K562 (cell line): Measurements from ENCODE around the gene MLH1. TPM values are rescaled to one million over a fixed set of nuclear protein-coding genes. Genes with fewer than 3 reads are reported as not detected.

Experiments used
- BCLAF1 ChIP-seq, 2 experiments: fragments of 450-650 bp in 1 of 2; IDR thresholded peaks; 2 replicates each; pipeline ENCODE4 v1.6.1; 2011 to 2017; ENCODE audit warnings: low read depth in 2 of 2, antibody characterized with exemption in 1 of 2, borderline replicate concordance in 1 of 2, low read length in 1 of 2, mild to moderate bottlenecking in 1 of 2, mixed read lengths in 1 of 2; ENCODE audit not compliant: control insufficient read depth in 1 of 2
- CEBPG ChIP-seq, 3 experiments: fragments of 200-800 bp in 1 of 3; sonication (Bioruptor generic) in 1 of 3; sonication (generic) in 1 of 3; formaldehyde crosslinking in 1 of 3; IDR thresholded peaks in 2 of 3; conservative IDR thresholded peaks in 1 of 3; 2 replicates each; pipeline versions ENCODE4 v1.6.1 to v1.8.0; 2016 to 2022; ENCODE audit warnings: missing compliant biosample characterization in 2 of 3, missing genetic modification characterization in 2 of 3, mild to moderate bottlenecking in 1 of 3, missing genetic modification reagents in 1 of 3
- CREB1 ChIP-seq, 2 experiments: sonication (generic) in 1 of 2; formaldehyde crosslinking in 1 of 2; IDR thresholded peaks; 2 replicates each; pipeline versions ENCODE4 v1.6.1 to v1.8.0; 2012 to 2022; ENCODE audit warnings: inconsistent platforms in 1 of 2, mild to moderate bottlenecking in 1 of 2, missing genetic modification reagents in 1 of 2, moderate library complexity in 1 of 2
- EHMT2 ChIP-seq: fragments of 450-650 bp; IDR thresholded peaks from 2 replicates; pipeline ENCODE4 v1.6.1; 2018; ENCODE audit warnings: antibody characterized with exemption
- FOXM1 ChIP-seq, 2 experiments: fragments of 450-650 bp in 1 of 2; sonication (generic) in 1 of 2; formaldehyde crosslinking in 1 of 2; IDR thresholded peaks; 2 replicates each; pipeline versions ENCODE4 v1.6.1 to v1.9.0; 2017 to 2022; ENCODE audit warnings: low read depth in 2 of 2, mild to moderate bottlenecking in 2 of 2, missing genetic modification reagents in 1 of 2, moderate library complexity in 1 of 2
- HDAC1 ChIP-seq, 2 experiments: fragments of 450-650 bp; IDR thresholded peaks; 2 replicates each; pipeline ENCODE4 v1.6.1; 2016 to 2017; ENCODE audit warnings: inconsistent platforms in 1 of 2, mild to moderate bottlenecking in 1 of 2, moderate library complexity in 1 of 2
- KLF16 ChIP-seq: IDR thresholded peaks from 2 replicates; pipeline ENCODE4 v1.6.1; 2016; ENCODE audit warnings: antibody characterized with exemption
- NR2C1 ChIP-seq, 2 experiments: fragments of 450-650 bp; IDR thresholded peaks; 2 replicates each; pipeline ENCODE4 v1.6.1; 2017; ENCODE audit warnings: mild to moderate bottlenecking in 2 of 2, antibody characterized with exemption in 1 of 2, inconsistent platforms in 1 of 2, missing compliant biosample characterization in 1 of 2, missing genetic modification characterization in 1 of 2
- PML ChIP-seq: IDR thresholded peaks from 2 replicates; pipeline ENCODE4 v1.6.1; 2012; ENCODE audit warnings: low read length, inconsistent platforms
- SMAD4 ChIP-seq: fragments of 250-450 bp; sonication (Bioruptor Pico); conservative IDR thresholded peaks from 2 replicates; pipeline ENCODE4 v1.8.0; 2021; ENCODE audit warnings: inconsistent platforms, mild to moderate bottlenecking, moderate library complexity
- SMARCC2 ChIP-seq: fragments of 450-650 bp; IDR thresholded peaks from 2 replicates; pipeline ENCODE4 v1.6.1; 2017; ENCODE audit warnings: antibody characterized with exemption, moderate library complexity, mild to moderate bottlenecking, low read depth
- TAL1 ChIP-seq: fragments of 450-650 bp; IDR thresholded peaks from 2 replicates; pipeline ENCODE4 v1.6.1; 2016; ENCODE audit warnings: mild to moderate bottlenecking
- TCF3 ChIP-seq: sonication (generic); formaldehyde crosslinking; IDR thresholded peaks from 2 replicates; pipeline ENCODE4 v1.4.0; 2020; ENCODE audit warnings: mild to moderate bottlenecking, missing genetic modification reagents
- XRCC4 ChIP-seq: IDR thresholded peaks from one replicate; pipeline ENCODE4 v1.6.1; 2011; ENCODE audit not compliant: insufficient read depth, insufficient read length; ENCODE audit errors: extremely low read depth
- ZNF277 ChIP-seq: fragments of 250-450 bp; sonication (Bioruptor Pico); IDR thresholded peaks from 2 replicates; pipeline ENCODE4 v1.8.0; 2022; ENCODE audit warnings: inconsistent platforms, mild to moderate bottlenecking, moderate library complexity, borderline replicate concordance
- polyA plus RNA-seq, 8 experiments: library from polyadenylated mRNA; depleted of rRNA in 4 of 8; stranded (reverse) in 5 of 8; unstranded in 3 of 8; fragments of >200 nt; fragmentation: Nextera tagmentation in 2 of 8; fragmentation: Illumina TruSeq in 1 of 8; extraction: Ambion mirVana in 2 of 8; extraction: Trizol in 1 of 8; gene quantifications; 2 replicates each; pipeline versions ENCODE4 v1.2.1 to v1.2.3, GENCODE V29; 2011 to 2014; ENCODE audit warnings: inconsistent platforms in 1 of 8, missing spikeins in 1 of 8
- total RNA-seq, 7 experiments: library from RNA; depleted of rRNA in 6 of 7; stranded (reverse); fragments of >200 nt in 6 of 7; fragmentation: Illumina TruSeq in 2 of 7; extraction: Trizol in 2 of 7; gene quantifications; 2 replicates each; pipeline versions ENCODE4 v1.2.1 to v1.2.3, GENCODE V29; 2011 to 2021; ENCODE audit warnings: low replicate concordance in 1 of 7
- TF ChIP-seq, protein P1 (sequence below), 2 experiments: fragments of 450-650 bp in 1 of 2; sonication (generic) in 1 of 2; formaldehyde crosslinking in 1 of 2; IDR thresholded peaks in 1 of 2; conservative IDR thresholded peaks in 1 of 2; 2 replicates each; pipeline versions ENCODE4 v1.6.1 to v1.8.1; 2016 to 2023; ENCODE audit warnings: mild to moderate bottlenecking in 2 of 2, moderate library complexity in 2 of 2, inconsistent platforms in 1 of 2, missing genetic modification reagents in 1 of 2
- TF ChIP-seq, protein P2 (sequence below): fragments of 250-450 bp; sonication (Bioruptor Pico); IDR thresholded peaks from 2 replicates; pipeline ENCODE4 v1.5.0; 2022; ENCODE audit warnings: mild to moderate bottlenecking

Gene MLH1
- total and polyA plus RNA-seq, 9 of the 15 experiments (the other 6 are each of a cell fraction or from before 2014, with no cell fraction given), result 76.4 to 155 (median 117) TPM

- TF ChIP-seq FOXM1 (IDR thresholded peaks at IDR 0.05; ENCODE audit: low read depth), result peak; percentile 67; the same call in 1 of the 2 replicates
- TF ChIP-seq FOXM1 (CRISPR knock-in tag; IDR thresholded peaks at IDR 0.05; ENCODE audit: low read depth), result no peak
- no peak for TF ChIP-seq CEBPG (CRISPR knock-in tag; IDR thresholded peaks at IDR 0.05)
- no peak for TF ChIP-seq CEBPG (tag; conservative IDR thresholded peaks at IDR 0.05 in 1 of 2, IDR thresholded peaks at IDR 0.05 in 1 of 2)
- TF ChIP-seq SMARCC2, result peak; percentile 65
- TF ChIP-seq BCLAF1 (IDR thresholded peaks at IDR 0.05; ENCODE audit: borderline replicate concordance in 1 of 2, control insufficient read depth in 1 of 2, low read depth in 2 of 2, low read length in 1 of 2), result no peak
- TF ChIP-seq KLF16, result peak; percentile 74; the same call in 1 of the 2 replicates
- TF ChIP-seq, protein P1, sequence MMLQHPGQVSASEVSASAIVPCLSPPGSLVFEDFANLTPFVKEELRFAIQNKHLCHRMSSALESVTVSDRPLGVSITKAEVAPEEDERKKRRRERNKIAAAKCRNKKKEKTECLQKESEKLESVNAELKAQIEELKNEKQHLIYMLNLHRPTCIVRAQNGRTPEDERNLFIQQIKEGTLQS (IDR thresholded peaks at IDR 0.05), result peak; percentile 67
- TF ChIP-seq, protein P1 (CRISPR knock-in tag; conservative IDR thresholded peaks at IDR 0.05), result no peak
- TF ChIP-seq EHMT2, result peak; percentile 88
- peak; percentile 43; the same call in 1 of the 2 replicates for TF ChIP-seq CREB1 (IDR thresholded peaks at IDR 0.05)
- no peak for TF ChIP-seq CREB1 (CRISPR knock-in tag; IDR thresholded peaks at IDR 0.05)
- peak; percentile 63 for TF ChIP-seq SMAD4 (CRISPR knock-in tag)
- TF ChIP-seq, protein P2, sequence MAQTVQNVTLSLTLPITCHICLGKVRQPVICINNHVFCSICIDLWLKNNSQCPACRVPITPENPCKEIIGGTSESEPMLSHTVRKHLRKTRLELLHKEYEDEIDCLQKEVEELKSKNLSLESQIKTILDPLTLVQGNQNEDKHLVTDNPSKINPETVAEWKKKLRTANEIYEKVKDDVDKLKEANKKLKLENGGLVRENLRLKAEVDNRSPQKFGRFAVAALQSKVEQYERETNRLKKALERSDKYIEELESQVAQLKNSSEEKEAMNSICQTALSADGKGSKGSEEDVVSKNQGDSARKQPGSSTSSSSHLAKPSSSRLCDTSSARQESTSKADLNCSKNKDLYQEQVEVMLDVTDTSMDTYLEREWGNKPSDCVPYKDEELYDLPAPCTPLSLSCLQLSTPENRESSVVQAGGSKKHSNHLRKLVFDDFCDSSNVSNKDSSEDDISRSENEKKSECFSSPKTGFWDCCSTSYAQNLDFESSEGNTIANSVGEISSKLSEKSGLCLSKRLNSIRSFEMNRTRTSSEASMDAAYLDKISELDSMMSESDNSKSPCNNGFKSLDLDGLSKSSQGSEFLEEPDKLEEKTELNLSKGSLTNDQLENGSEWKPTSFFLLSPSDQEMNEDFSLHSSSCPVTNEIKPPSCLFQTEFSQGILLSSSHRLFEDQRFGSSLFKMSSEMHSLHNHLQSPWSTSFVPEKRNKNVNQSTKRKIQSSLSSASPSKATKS, result no peak
- no peak for TF ChIP-seq ZNF277 (CRISPR knock-in tag)
- TF ChIP-seq NR2C1 (IDR thresholded peaks at IDR 0.05), result peak; percentile 83
- peak; percentile 85 for TF ChIP-seq NR2C1 (tag; IDR thresholded peaks at IDR 0.05)
- TF ChIP-seq TCF3 (CRISPR knock-in tag), result peak; percentile 80
- TF ChIP-seq TAL1, result peak; percentile 79
- TF ChIP-seq XRCC4, result no peak
- TF ChIP-seq PML, result peak; percentile 50; the same call in 1 of the 2 replicates
- peak in 1 of 2 experiments; percentile 75; a peak in 1 of 4 replicates for TF ChIP-seq HDAC1 (IDR thresholded peaks at IDR 0.05)
These were observed 38.7 kb upstream of the MLH1 start (continued) for GRCh38 chr3:36954452-36955134.
